SK-N-SH (cell line): Measurements from ENCODE around the gene CCDC197. TPM values are rescaled to one million over a fixed set of nuclear protein-coding genes. Genes with fewer than 3 reads are reported as not detected.

ENCODE experiments used
- CTCF ChIA-PET: fragments of 300-600, 350-600 bp; formaldehyde crosslinking; extraction: SDS; loops from one replicate; lab custom pipeline; 2021; lab: Yijun Ruan, JAX
- POLR2A ChIA-PET: fragments of 350-600 bp; sonication (Branson Sonifier 250); formaldehyde crosslinking; extraction: SDS; loops from one replicate; lab custom pipeline; 2020; ENCODE audit warnings: antibody characterized with exemption, inconsistent platforms; lab: Yijun Ruan, JAX
- DNase-seq: peaks from one replicate; pipeline ENCODE4 v3.0.0; 2012
- H2AFZ ChIP-seq: fragments of 200-600 bp; sonication (generic); 2 replicates; pipeline ENCODE4 v1.8.1; 2016; ENCODE audit warnings: antibody characterized with exemption, mild to moderate bottlenecking, low read depth
- H3F3A ChIP-seq: fragments of 200-600 bp; sonication (generic); replicated peaks from 2 replicates; pipeline ENCODE3; 2016; ENCODE audit warnings: antibody characterized with exemption, mild to moderate bottlenecking; ENCODE audit not compliant: insufficient read depth
- H3K27ac ChIP-seq, 2 experiments: fragments of 200-500 bp in 1 of 2; fragments of 200-600 bp in 1 of 2; sonication (Bioruptor generic) in 1 of 2; sonication (generic), shearing (Covaris generic) in 1 of 2; 2 replicates each; pipeline versions ENCODE4 v1.5.1 to v1.6.1; 2014 to 2016; ENCODE audit warnings: low read depth in 2 of 2, inconsistent platforms in 1 of 2, low read length in 1 of 2, mild to moderate bottlenecking in 1 of 2, mixed read lengths in 1 of 2
- H3K27me3 ChIP-seq: fragments of 200-600 bp; sonication (generic), shearing (Covaris generic); 2 replicates; pipeline ENCODE4 v1.6.1; 2016; ENCODE audit warnings: mixed run types; ENCODE audit not compliant: insufficient read depth
- H3K36me3 ChIP-seq, 2 experiments: fragments of 200-500 bp in 1 of 2; fragments of 200-600 bp in 1 of 2; sonication (Bioruptor generic) in 1 of 2; sonication (generic) in 1 of 2; replicated peaks in 1 of 2; 2 replicates each; pipeline versions ENCODE3 to v1.5.1; 2014 to 2016; ENCODE audit warnings: low read length in 1 of 2, mild to moderate bottlenecking in 1 of 2; ENCODE audit not compliant: insufficient read depth in 2 of 2, control insufficient read depth in 1 of 2
- H3K4me1 ChIP-seq, 2 experiments: fragments of 200-500 bp in 1 of 2; fragments of 200-600 bp in 1 of 2; sonication (Bioruptor generic) in 1 of 2; sonication (generic), shearing (Covaris generic) in 1 of 2; 2 replicates each; pipeline versions ENCODE4 v1.5.1 to v1.6.1; 2014 to 2016; ENCODE audit warnings: low read depth in 1 of 2, low read length in 1 of 2, mixed run types in 1 of 2; ENCODE audit not compliant: insufficient read depth in 2 of 2, control insufficient read depth in 1 of 2
- H3K4me2 ChIP-seq: fragments of 200-600 bp; sonication (generic), shearing (Covaris generic); 2 replicates; pipeline ENCODE4 v1.6.1; 2017; ENCODE audit warnings: mixed run types
- H3K4me3 ChIP-seq, 2 experiments: fragments of 200-500 bp in 1 of 2; fragments of 200-600 bp in 1 of 2; sonication (Bioruptor generic) in 1 of 2; sonication (generic), shearing (Covaris generic) in 1 of 2; 2 replicates each; pipeline versions ENCODE4 v1.5.1 to v1.8.1; 2014 to 2016; ENCODE audit warnings: low read depth in 2 of 2, inconsistent platforms in 1 of 2, low read length in 1 of 2, mild to moderate bottlenecking in 1 of 2, mixed read lengths in 1 of 2, moderate library complexity in 1 of 2
- H3K79me2 ChIP-seq: fragments of 200-600 bp; sonication (generic); 2 replicates; pipeline ENCODE4 v1.8.1; 2017; ENCODE audit warnings: mild to moderate bottlenecking; ENCODE audit not compliant: insufficient read depth
- H3K9ac ChIP-seq: fragments of 200-600 bp; sonication (generic); 2 replicates; pipeline ENCODE4 v1.6.1; 2017; ENCODE audit warnings: mixed run types
- H3K9me2 ChIP-seq: fragments of 200-600 bp; sonication (generic); 2 replicates; pipeline ENCODE4 v1.6.1; 2017; ENCODE audit warnings: mixed run types
- H3K9me3 ChIP-seq: fragments of 200-600 bp; sonication (generic); 2 replicates; pipeline ENCODE4 v1.6.1; 2017; ENCODE audit warnings: mixed run types, mild to moderate bottlenecking, moderate library complexity
- H4K20me1 ChIP-seq: fragments of 200-600 bp; sonication (generic); 2 replicates; pipeline ENCODE4 v1.6.1; 2017; ENCODE audit warnings: mild to moderate bottlenecking, mixed run types; ENCODE audit not compliant: insufficient read depth
- EP300 ChIP-seq, 2 experiments: IDR thresholded peaks; 2 replicates each; pipeline versions ENCODE4 v1.4.0 to v1.6.1; 2012; ENCODE audit warnings: borderline replicate concordance in 1 of 2, low read depth in 1 of 2, low read length in 1 of 2
- EZH2phosphoT487 ChIP-seq: fragments of 200-600 bp; sonication (generic); IDR thresholded peaks from 2 replicates; pipeline ENCODE4 v1.6.1; 2017; ENCODE audit warnings: low read depth, mixed run types, mild to moderate bottlenecking, antibody characterized with exemption, moderate library complexity, borderline replicate concordance
- FOXJ3 ChIP-seq: sonication (generic); formaldehyde crosslinking; IDR thresholded peaks from 2 replicates; pipeline ENCODE4 v1.5.1; 2020; ENCODE audit warnings: mild to moderate bottlenecking, missing genetic modification reagents
- GABPA ChIP-seq: IDR thresholded peaks from 2 replicates; pipeline ENCODE4 v1.4.0; 2012; ENCODE audit warnings: low read depth, mild to moderate bottlenecking
- GATA2 ChIP-seq: sonication (generic); formaldehyde crosslinking; IDR thresholded peaks from 2 replicates; pipeline ENCODE4 v1.5.0; 2020; ENCODE audit warnings: mild to moderate bottlenecking, missing genetic modification reagents
- MEF2A ChIP-seq: IDR thresholded peaks from 2 replicates; pipeline ENCODE4 v1.4.0; 2012; ENCODE audit warnings: low read depth, borderline replicate concordance
- NFIC ChIP-seq: IDR thresholded peaks from 2 replicates; pipeline ENCODE4 v1.4.0; 2012; ENCODE audit warnings: borderline replicate concordance
- NRF1 ChIP-seq: IDR thresholded peaks from 2 replicates; pipeline ENCODE4 v1.6.1; 2012; ENCODE audit warnings: low read depth, mild to moderate bottlenecking, low read length
- POLR2AphosphoS5 ChIP-seq: IDR thresholded peaks from 2 replicates; pipeline ENCODE4 v1.6.1; 2012; ENCODE audit warnings: low read depth, low read length
- RAD21 ChIP-seq: IDR thresholded peaks from 2 replicates; pipeline ENCODE4 v1.6.1; 2012; ENCODE audit warnings: mild to moderate bottlenecking, low read length
- RXRA ChIP-seq: IDR thresholded peaks from 2 replicates; pipeline ENCODE4 v1.4.0; 2012; ENCODE audit warnings: low read depth, mild to moderate bottlenecking, borderline replicate concordance
- SIN3A ChIP-seq: IDR thresholded peaks from 2 replicates; pipeline ENCODE4 v1.6.1; 2012; ENCODE audit warnings: low read depth, mild to moderate bottlenecking, low read length, moderate library complexity, borderline replicate concordance
- SMC3 ChIP-seq: IDR thresholded peaks from 2 replicates; pipeline ENCODE4 v1.6.1; 2012; ENCODE audit warnings: low read depth, low read length, improper control_type of control experiment
- TAF1 ChIP-seq: IDR thresholded peaks from 2 replicates; pipeline ENCODE4 v1.6.1; 2012; ENCODE audit warnings: low read depth, mild to moderate bottlenecking, low read length, moderate library complexity, borderline replicate concordance
- TEAD4 ChIP-seq: IDR thresholded peaks from 2 replicates; pipeline ENCODE4 v1.4.0; 2012; ENCODE audit warnings: mild to moderate bottlenecking, borderline replicate concordance; ENCODE audit not compliant: insufficient read depth
- USF1 ChIP-seq: IDR thresholded peaks from 2 replicates; pipeline ENCODE4 v1.4.0; 2012; ENCODE audit warnings: low read depth, borderline replicate concordance
- WGBS: methylation state at CpG from one replicate; pipeline ENCODE4 v1.1.6; 2017; ENCODE audit warnings: low lambda C conversion rate; 5-methylcytosine and 5-hydroxymethylcytosine counted together
- polyA plus RNA-seq, 3 experiments: library from polyadenylated mRNA; depleted of rRNA; stranded (reverse); fragments of >200 nt; gene quantifications; 2 replicates each; pipeline ENCODE4 v1.2.3, GENCODE V29; 2012

The CCDC197 gene
- polyA plus RNA-seq, 1 of the 3 experiments (the other 2 are of a cell fraction) = not detected

GRCh38 chr14:93954516-93954830 lies 42.6 kb upstream of the CCDC197 start (continued):
- TF ChIP-seq EP300 (IDR thresholded peaks at IDR 0.05; ENCODE audit: borderline replicate concordance in 1 of 2, low read depth in 1 of 2, low read length in 1 of 2) = no peak
- no peak for TF ChIP-seq TEAD4
- TF ChIP-seq MEF2A = no peak

- H4K20me1 ChIP-seq = no peaks in the 10 kb centered on the region
- ChIA-PET POLR2A (no interaction called here), CTCF (interaction anchor here (5.2 kb wide), 1 partner anchor 15 kb away, joined by 28 read pairs; no protein-coding TSS in a partner anchor)
- 89% methylated on average over 14 of the region's 19 CpGs for WGBS
- no peaks in the 10 kb centered on the region for H3K9me2 ChIP-seq
- no peak overlapping the region for H3K4me3 ChIP-seq
- H3F3A ChIP-seq = peaks cover 10% of the 10 kb centered on the region
- H3K4me2 ChIP-seq = no peak overlapping the region
- DNase-seq = peak; percentile 37
- H3K27me3 ChIP-seq = no peaks in the 10 kb centered on the region
- no peaks in the 10 kb centered on the region for H3K79me2 ChIP-seq
- no peak for TF ChIP-seq RAD21
- TF ChIP-seq TAF1 = no peak
- no peak for TF ChIP-seq POLR2AphosphoS5
- no peak for TF ChIP-seq GABPA
- TF ChIP-seq EZH2phosphoT487 = no peak
- no peak for TF ChIP-seq USF1
- TF ChIP-seq SIN3A = no peak
- no peak for TF ChIP-seq TEAD4
- TF ChIP-seq FOXJ3 (CRISPR knock-in tag) = no peak
- no peak for TF ChIP-seq RXRA
- TF ChIP-seq EP300 (IDR thresholded peaks at IDR 0.05; ENCODE audit: borderline replicate concordance in 1 of 2, low read depth in 1 of 2, low read length in 1 of 2) = no peak
- no peak for TF ChIP-seq GATA2 (CRISPR knock-in tag)
- TF ChIP-seq NFIC = no peak
- TF ChIP-seq NRF1 = no peak
- no peak for TF ChIP-seq MEF2A
- no peak for TF ChIP-seq SMC3
- no peak overlapping the region for H3K27ac ChIP-seq
- H2AFZ ChIP-seq = no peak overlapping the region; the same call in 1 of the 2 replicates
- no peaks in the 10 kb centered on the region for H3K36me3 ChIP-seq
- no peaks in the 10 kb centered on the region for H3K9me3 ChIP-seq
- no peak overlapping the region for H3K9ac ChIP-seq
- peaks cover 3 to 16% of the 10 kb centered on the region in 2 experiments; a peak in 2 of 4 replicates for H3K4me1 ChIP-seq
These were observed 41.9 kb upstream of the CCDC197 start for GRCh38 chr14:93954900-93955849.
